ENCODE results near the gene PRDM5.

DNA sequence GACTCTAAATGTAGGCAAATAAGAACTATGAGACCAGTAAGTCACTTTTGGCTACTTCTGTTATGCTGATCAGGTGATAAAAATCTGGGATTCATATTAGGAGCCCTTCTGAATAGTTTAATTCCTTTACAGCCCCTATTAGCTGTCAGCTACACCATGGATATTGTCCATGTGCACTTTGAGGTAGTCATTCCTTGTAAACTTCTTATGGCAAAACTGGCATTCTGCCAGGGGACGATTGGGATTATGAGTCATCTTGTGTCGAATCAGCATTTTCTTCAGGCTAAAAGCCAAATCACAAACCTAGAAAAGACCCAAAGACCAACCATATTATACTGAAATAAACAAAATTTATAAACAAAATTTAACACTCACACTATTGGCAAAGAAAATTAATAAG, 227.6 kb downstream of the PRDM5 start:
- TF ChIP-seq, protein P1, sequence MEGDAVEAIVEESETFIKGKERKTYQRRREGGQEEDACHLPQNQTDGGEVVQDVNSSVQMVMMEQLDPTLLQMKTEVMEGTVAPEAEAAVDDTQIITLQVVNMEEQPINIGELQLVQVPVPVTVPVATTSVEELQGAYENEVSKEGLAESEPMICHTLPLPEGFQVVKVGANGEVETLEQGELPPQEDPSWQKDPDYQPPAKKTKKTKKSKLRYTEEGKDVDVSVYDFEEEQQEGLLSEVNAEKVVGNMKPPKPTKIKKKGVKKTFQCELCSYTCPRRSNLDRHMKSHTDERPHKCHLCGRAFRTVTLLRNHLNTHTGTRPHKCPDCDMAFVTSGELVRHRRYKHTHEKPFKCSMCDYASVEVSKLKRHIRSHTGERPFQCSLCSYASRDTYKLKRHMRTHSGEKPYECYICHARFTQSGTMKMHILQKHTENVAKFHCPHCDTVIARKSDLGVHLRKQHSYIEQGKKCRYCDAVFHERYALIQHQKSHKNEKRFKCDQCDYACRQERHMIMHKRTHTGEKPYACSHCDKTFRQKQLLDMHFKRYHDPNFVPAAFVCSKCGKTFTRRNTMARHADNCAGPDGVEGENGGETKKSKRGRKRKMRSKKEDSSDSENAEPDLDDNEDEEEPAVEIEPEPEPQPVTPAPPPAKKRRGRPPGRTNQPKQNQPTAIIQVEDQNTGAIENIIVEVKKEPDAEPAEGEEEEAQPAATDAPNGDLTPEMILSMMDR (IDR thresholded peaks at IDR 0.05; ENCODE audit: insufficient read depth, low read depth, low read length), result no peak
- TF ChIP-seq EZH2 (IDR thresholded peaks at IDR 0.05; ENCODE audit: insufficient read depth, low read length), result no peak
